ENCODE results near the gene STOML1. TPM values are rescaled to one million over a fixed set of nuclear protein-coding genes. Genes with fewer than 3 reads are reported as not detected.

STOML1 gene
- total RNA-seq, 2 donors from 2014 or later: 4.4 to 5.5 TPM

DNA sequence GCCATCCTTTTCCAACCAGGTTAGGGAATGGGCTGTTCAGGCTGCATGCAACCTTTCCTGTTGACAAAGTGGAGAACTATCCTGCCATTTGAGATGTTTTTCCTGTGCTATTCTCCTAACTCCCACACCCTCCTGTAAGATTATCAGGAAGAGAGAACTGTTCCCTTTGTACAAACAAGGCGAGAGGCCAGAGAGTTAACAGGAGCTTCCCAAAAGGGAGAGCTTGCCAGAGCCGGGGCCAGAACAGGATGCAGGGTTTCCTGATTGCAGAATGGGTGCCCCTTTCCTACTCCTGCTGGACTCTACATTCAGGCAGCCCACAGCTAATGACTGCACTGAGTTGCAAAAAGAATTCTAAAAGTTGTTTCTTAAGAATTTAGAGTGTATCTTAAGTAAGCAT lies 19.5 kb upstream of the STOML1 start:
- TF ChIP-seq CTCF (conservative IDR thresholded peaks at IDR 0.05): no peak
- H3K9ac ChIP-seq (ENCODE audit: extremely low read depth, low read length, poor library complexity, severe bottlenecking): no peak overlapping the region
- H3K9me3 Mint-ChIP-seq: no peaks in the 10 kb centered on the region
- peaks cover 7% of the 10 kb centered on the region for H3K36me3 ChIP-seq (ENCODE audit: control insufficient read depth, insufficient read depth, low read length)
- no peaks in the 10 kb centered on the region for H3K4me1 ChIP-seq (ENCODE audit: control insufficient read depth, insufficient read depth, low read length)
- H3K27ac ChIP-seq (ENCODE audit: low read depth, low read length): no peak overlapping the region
- no peak overlapping the region for H3K4me3 ChIP-seq (ENCODE audit: low read length)
- DNase-seq: no peak
- H3K27me3 Mint-ChIP-seq (ENCODE audit: insufficient read depth): no peaks in the 10 kb centered on the region
- peaks cover 20% of the 10 kb centered on the region for H3K36me3 Mint-ChIP-seq (ENCODE audit: low read depth)
- H3K27ac Mint-ChIP-seq: no peak overlapping the region
- H3K4me1 Mint-ChIP-seq: peaks cover 9% of the 10 kb centered on the region
- no peak overlapping the region for H3K4me3 Mint-ChIP-seq
- H3K9me3 ChIP-seq (ENCODE audit: control insufficient read depth, low read length): no peaks in the 10 kb centered on the region
- WGBS, 2 experiments (ENCODE audit: insufficient coverage in 1 of 2, insufficient read length in 1 of 2): 82 to 100% methylated on average over 1 to 2 of the region's 2 CpGs
- H3K27me3 ChIP-seq (ENCODE audit: control insufficient read depth, insufficient read depth, low read length, poor library complexity, severe bottlenecking): no peaks in the 10 kb centered on the region

- H3K27me3 Mint-ChIP-seq (ENCODE audit: insufficient read depth): no peaks in the 10 kb centered on the region
- no peak for TF ChIP-seq CTCF (conservative IDR thresholded peaks at IDR 0.05)
- H3K4me3 Mint-ChIP-seq: no peak overlapping the region
- WGBS, 2 experiments (ENCODE audit: insufficient coverage in 1 of 2, insufficient read length in 1 of 2): 94 to 100% methylated on average over 1 to 2 of the region's 2 CpGs
- no peaks in the 10 kb centered on the region for H3K9me3 Mint-ChIP-seq
- no peak for DNase-seq
- H3K36me3 Mint-ChIP-seq (ENCODE audit: low read depth): peaks cover 24% of the 10 kb centered on the region
- no peaks in the 10 kb centered on the region for H3K27me3 ChIP-seq (ENCODE audit: control insufficient read depth, insufficient read depth, low read length, poor library complexity, severe bottlenecking)
- peaks cover 7% of the 10 kb centered on the region for H3K36me3 ChIP-seq (ENCODE audit: control insufficient read depth, insufficient read depth, low read length)
- no peak overlapping the region for H3K27ac ChIP-seq (ENCODE audit: low read depth, low read length)
- H3K27ac Mint-ChIP-seq: no peak overlapping the region
- no peaks in the 10 kb centered on the region for H3K9me3 ChIP-seq (ENCODE audit: control insufficient read depth, low read length)
- H3K4me1 Mint-ChIP-seq: peaks cover 9% of the 10 kb centered on the region
- no peak overlapping the region for H3K9ac ChIP-seq (ENCODE audit: extremely low read depth, low read length, poor library complexity, severe bottlenecking)
- H3K4me1 ChIP-seq (ENCODE audit: control insufficient read depth, insufficient read depth, low read length): no peaks in the 10 kb centered on the region
- H3K4me3 ChIP-seq (ENCODE audit: low read length): no peak overlapping the region
Observed at GRCh38 chr15:74010929-74011540, 18.9 kb upstream of the STOML1 start.

DNA sequence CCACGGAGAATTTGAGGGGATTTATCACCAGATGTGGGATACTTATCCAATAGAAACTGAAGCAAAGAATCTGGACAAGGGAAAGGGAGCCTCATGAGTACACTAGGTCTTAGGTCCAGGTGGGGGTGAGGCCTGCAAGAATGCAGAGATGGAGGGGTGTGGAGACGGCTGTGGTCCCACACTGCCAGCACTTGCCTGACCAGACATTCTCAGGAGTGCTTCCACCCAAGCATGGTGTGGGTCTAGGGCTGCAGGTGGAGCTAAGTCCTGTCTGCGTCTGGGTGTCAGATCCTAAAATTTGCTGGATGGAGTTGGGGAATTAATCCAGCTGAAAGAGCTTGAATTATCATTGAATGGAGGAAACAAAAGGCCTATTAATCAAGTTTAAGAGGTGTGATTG lies 16.8 kb upstream of the STOML1 start:
- no peaks in the 10 kb centered on the region for H3K27me3 Mint-ChIP-seq (ENCODE audit: insufficient read depth)
- Histone ChIP-seq H3K9me3 (ENCODE audit: control insufficient read depth, low read length) (no peaks in the 10 kb centered on the region), H3K4me3 (ENCODE audit: low read length) (no peak overlapping the region), H3K9ac (ENCODE audit: extremely low read depth, low read length, poor library complexity, severe bottlenecking) (no peak overlapping the region), H3K4me1 (ENCODE audit: control insufficient read depth, insufficient read depth, low read length) (no peaks in the 10 kb centered on the region), H3K36me3 (ENCODE audit: control insufficient read depth, insufficient read depth, low read length) (peaks cover 19% of the 10 kb centered on the region), H3K27me3 (ENCODE audit: control insufficient read depth, insufficient read depth, low read length, poor library complexity, severe bottlenecking) (no peaks in the 10 kb centered on the region), H3K27ac (ENCODE audit: low read depth, low read length) (no peak overlapping the region)
- no peak overlapping the region for H3K4me3 Mint-ChIP-seq
- 92 to 100% methylated on average over 1 to 3 of the region's 3 CpGs for WGBS, 2 experiments (ENCODE audit: insufficient coverage in 1 of 2, insufficient read length in 1 of 2)
- TF ChIP-seq CTCF (conservative IDR thresholded peaks at IDR 0.05): no peak
- no peak overlapping the region for H3K27ac Mint-ChIP-seq
- H3K36me3 Mint-ChIP-seq (ENCODE audit: low read depth): peaks cover 34% of the 10 kb centered on the region
- peaks cover 9% of the 10 kb centered on the region for H3K4me1 Mint-ChIP-seq
- H3K9me3 Mint-ChIP-seq: no peaks in the 10 kb centered on the region
- no peak for DNase-seq

Data from endodermal cell (in vitro differentiated cells).